HG02852 (cell line): ENCODE measurements around the gene NUAK1.
"Not testable (repeated sequence)": the region's sequence is repeated elsewhere in the genome, so short reads cannot be mapped to it uniquely, and the experiment has no call there.

Source experiments
- ATAC-seq: cut with Tn5 transposase; IDR thresholded peaks from one replicate; pipeline ENCODE4 v1.9.1; 2021; ENCODE audit warnings: mild to moderate bottlenecking, moderate library complexity; ENCODE audit not compliant: unreplicated experiment

The NUAK1 gene

DNA sequence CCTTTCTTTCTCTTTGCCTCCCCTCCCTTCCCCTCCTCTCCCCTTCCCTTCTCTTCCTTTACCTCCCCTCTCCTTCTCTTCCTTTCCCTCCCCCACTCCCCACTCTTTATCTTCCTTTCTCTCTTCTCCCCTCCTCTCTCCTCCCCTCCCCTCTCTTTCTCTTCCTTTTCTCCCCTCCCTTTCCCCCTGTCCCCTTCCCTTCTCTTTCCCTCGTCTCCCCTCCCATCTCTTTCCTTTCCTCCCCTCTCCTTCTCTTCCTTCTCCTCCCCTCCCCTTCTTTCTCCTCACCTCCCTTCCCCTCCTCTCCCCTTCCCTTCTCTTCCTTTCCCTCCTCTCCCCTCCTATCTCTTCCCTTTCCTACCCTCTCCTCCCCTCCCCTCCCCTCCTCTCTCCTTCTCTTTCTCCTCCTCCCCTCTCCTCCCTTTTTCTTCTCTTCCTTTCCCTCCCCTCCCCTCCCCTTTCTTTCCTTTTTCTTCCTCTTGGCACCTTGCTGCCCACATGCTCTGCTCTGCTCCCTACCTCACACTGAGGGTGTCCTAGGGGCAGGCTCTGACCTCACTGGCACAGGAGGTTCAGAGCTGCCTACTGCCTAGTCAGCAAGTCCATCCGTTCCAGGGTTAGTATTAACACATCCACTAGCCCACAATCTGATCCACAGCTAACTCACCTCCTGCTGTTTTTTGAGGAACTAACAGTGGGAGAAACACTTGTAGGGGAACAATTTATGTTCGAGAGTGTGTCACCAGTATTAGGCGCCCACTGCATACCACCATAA is 101.0 kb downstream of the NUAK1 start:
- ATAC-seq, result no peak

DNA sequence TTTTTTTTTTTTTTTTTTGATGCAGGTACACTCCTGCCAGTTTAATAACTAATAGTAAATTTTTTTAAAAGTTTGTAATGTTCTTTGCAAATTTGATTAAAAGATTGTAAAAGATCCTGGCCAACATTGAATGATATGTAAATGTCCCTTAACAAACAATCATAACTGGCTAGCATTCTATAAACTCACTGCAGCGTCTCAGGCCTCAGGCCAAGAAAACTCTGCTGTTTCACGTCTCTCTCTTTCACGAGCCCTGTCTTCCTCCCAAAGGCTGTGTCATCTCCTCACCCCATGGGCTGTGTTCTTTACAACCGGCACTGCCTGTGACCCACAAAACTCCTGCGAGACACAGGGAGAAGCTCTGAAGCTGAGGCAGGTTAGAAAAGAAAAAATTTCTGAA is 103.3 kb downstream of the NUAK1 start:
- ATAC-seq, result no peak

GRCh38 chr12:106034316-106034715 is 104.4 kb downstream of the NUAK1 start:
- ATAC-seq, result no peak

- no peak for ATAC-seq
Measured at GRCh38 chr12:106033161-106033675, 105.5 kb downstream of the NUAK1 start.

DNA sequence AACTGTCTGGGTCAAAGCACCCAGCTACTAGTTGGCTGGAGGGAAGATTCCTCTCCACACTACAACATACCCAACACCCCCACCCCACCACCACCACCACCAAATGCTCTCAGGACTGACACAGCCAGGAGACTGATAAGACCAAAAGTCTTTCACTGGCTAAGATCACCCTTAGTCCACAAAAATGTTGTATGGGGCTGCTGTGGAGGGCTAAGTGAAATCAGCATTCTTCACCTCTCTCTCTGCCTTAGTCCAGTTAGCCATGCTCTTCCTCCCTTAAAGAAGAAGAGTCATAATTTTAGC is 106.2 kb downstream of the NUAK1 start:
- ATAC-seq, result no peak

- no peak for ATAC-seq
Measured at GRCh38 chr12:106031761-106032622, 106.8 kb downstream of the NUAK1 start.

DNA sequence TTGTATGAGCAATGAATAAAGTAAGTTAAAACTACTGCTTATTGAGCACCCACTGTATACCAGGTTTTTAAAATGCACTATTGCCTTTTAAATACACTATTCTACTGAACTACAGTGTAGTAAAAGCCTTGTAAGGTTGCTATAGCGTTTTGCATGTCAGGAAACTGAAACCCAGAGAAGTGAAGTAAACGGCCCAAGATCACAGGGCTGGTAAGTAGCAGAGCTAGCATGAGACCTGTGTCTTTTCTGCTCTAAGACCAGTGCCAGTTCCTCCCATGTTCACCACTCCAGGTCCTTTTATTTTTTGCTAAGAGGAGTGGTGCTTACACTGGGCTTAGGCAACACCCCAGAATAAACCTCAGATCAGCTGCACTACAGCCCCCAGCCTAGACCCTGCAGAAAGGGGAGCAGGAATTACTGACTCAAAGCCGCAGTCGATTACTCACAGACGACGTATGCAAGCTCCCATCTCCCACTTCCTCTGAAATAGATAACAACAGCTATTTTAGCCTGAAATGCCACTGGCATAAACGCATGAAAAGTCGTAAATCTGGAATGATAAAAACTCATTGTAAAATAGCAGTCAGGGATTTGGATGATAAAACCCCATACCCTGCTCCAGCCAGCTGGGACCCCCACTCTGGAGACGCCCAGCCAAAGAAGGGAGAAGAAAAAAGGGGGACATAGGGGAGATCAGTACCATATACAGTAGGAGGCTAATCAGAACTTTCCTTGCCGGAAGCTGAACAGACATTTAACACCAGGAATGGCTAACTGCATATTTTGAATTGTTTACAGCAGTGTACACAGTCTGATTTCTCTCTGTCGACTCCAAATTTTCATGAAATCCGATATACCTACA is 108.3 kb downstream of the NUAK1 start:
- no peak for ATAC-seq

- ATAC-seq, result no peak
Measured at GRCh38 chr12:106029532-106029931, 109.2 kb downstream of the NUAK1 start.

DNA sequence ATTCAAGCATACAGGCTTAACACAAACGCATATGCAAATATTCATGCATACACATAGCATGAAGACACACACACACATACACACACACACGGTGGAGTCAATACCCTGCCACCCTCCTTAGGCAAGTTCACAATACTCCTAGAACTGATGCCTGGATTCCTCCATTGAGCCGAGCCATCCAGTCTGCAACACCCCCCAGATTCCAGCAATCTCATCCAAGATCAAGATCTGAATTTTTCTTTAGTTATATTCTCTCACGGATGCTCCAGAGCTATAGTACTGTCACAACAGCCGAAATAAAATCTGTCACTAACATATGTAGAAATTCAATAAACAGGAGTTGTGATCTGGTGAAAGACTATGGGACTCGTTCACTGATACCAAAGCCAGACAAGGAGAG is 110.8 kb downstream of the NUAK1 start:
- ATAC-seq, result no peak

GRCh38 chr12:106027286-106027685 is 111.5 kb downstream of the NUAK1 start:
- no peak for ATAC-seq

DNA sequence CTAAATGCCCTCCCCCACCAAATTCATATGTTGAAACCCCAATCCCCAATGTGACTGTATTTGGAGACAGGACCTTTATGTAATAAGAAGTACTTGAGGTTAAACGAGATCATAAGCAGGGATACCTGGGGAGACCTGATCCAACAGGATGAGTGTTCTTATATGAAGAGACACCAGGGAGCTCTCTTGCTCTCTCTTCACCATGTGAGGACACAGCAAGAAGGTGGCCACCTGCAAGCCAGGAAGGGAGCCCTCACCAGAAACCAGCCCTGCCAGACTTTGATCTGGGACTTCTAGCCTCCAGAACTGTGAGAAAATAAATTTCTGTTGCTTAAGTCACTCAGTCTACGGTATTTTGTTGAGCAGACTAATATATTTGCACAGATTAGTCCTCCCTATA is 113.6 kb downstream of the NUAK1 start:
- ATAC-seq, result no peak

GRCh38 chr12:106023039-106023438 is 115.7 kb downstream of the NUAK1 start:
- ATAC-seq, result no peak

DNA sequence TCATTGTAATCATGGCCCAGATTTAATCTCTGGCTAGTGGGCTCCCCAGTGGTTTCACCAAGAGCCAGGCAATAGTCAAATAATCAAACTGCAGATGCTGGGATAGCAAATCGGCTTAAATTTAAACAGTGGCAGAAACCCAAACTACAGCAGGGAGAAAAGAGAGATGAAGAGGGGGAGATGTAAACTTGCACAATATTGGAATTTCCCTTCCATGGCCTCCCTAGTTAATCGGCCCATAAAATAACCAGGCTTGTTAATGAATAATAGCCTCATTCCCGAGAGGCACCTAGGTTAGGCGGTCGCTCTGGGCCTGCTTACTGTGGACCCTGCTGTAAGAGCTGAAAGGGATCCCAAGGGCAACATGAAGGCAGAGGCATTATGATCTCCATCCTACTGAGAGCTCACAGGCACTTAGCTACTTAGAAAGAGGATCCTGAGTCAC is 116.2 kb downstream of the NUAK1 start:
- ATAC-seq, result no peak

GRCh38 chr12:106021516-106021915 is 117.2 kb downstream of the NUAK1 start:
- ATAC-seq, result no peak

- ATAC-seq, result no peak
Measured at GRCh38 chr12:106020736-106021135, 118.0 kb downstream of the NUAK1 start.

GRCh38 chr12:106019144-106019543 is 119.6 kb downstream of the NUAK1 start:
- no peak for ATAC-seq

GRCh38 chr12:106018286-106018685 is 120.5 kb downstream of the NUAK1 start:
- ATAC-seq, result no peak

- not testable (repeated sequence) for ATAC-seq
Measured at GRCh38 chr12:106016601-106017278, 122.0 kb downstream of the NUAK1 start.

- no peak for ATAC-seq
Measured at GRCh38 chr12:106015646-106016045, 123.1 kb downstream of the NUAK1 start.

GRCh38 chr12:106013941-106014340 is 124.8 kb downstream of the NUAK1 start:
- ATAC-seq, result no peak
